GM18873 (cell line): ENCODE data around the gene PRSS37.
"Not testable (repeated sequence)": the region's sequence is repeated elsewhere in the genome, so short reads cannot be mapped to it uniquely, and the experiment has no call there.

ENCODE experiments used
- ATAC-seq: cut with Tn5 transposase; IDR thresholded peaks from one replicate; pipeline ENCODE4 v1.9.1; 2021; ENCODE audit warnings: mild to moderate bottlenecking, moderate library complexity, moderate number of reproducible peaks; ENCODE audit not compliant: unreplicated experiment, low FRiP score

PRSS37 gene, protein sequence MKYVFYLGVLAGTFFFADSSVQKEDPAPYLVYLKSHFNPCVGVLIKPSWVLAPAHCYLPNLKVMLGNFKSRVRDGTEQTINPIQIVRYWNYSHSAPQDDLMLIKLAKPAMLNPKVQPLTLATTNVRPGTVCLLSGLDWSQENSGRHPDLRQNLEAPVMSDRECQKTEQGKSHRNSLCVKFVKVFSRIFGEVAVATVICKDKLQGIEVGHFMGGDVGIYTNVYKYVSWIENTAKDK

DNA sequence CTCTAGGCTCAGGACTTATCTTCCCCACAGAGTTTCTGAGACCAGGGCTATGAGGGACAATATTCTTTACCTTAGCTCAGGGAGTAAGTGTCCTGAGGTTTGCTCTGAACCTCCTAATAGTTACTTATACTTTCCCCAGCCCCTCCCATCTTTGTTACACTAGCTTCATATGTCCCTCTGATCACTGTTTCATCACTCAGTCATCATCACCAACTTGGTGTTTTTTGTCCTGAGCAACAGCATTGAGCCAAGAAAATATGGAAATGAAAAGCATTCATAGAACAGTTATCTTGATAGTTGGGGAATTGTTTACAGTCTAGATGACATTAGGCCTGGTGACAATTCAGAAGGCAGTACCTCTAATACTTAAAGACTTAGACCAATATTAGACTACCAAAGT, at the start of gene PRSS37:
Gene PRSS37, minus strand, starts transcription at position 101 of the 400 bp plus-strand sequence. CDS start 436 bp downstream, outside the sequence.
- no peak for ATAC-seq

DNA sequence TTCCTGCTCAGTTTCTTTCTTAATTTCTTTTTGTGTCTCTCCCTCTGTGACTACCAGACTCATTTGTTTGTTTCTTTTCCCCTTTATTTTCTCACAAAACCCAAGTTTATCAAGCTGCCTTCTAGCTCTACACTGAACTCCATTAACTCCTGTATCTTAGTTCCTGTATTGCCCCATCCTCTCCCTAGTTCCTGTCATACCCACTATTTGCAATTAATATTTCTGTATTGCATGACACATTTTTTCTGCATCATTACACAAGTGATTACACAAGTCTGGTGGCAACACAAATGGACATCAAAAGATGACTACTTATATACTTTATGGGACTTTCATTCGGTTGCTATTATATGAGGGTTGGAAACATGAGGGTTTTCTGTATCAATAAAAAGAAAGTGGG, 48.0 kb upstream of the PRSS37 start:
- no peak for ATAC-seq

DNA sequence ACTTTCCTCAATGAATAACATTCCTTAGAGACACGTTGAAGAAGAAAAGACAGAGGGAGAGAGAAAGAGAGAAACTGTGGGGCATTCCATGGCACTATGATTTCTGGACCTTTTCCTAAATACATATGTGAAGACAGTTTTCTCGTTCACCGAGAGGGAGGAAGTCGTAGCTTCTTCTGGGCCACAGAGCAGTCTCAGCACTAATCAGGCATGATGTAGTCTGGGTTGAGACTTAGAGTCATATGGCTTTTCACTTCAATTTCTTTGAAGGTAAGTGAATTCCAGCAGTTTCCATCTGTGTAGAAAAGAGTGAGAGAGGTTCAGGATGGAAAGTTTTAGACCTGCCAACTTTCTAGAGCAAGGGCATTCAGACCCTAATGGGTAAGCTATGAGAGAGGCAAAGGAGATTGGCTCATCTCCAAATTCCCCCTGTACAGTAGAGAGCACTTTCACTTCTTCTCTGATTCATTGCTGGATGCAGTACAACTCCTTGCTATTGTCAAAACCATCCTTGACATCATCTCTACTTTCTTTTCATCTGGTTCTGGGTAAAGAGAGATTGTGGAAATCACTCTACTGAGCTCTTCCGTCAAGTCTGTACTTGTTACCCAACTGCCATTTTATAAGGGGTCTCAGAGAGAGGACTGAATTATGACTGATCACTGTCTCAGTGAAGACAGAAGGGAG, 43.4 kb upstream of the PRSS37 start:
- ATAC-seq = no peak

DNA sequence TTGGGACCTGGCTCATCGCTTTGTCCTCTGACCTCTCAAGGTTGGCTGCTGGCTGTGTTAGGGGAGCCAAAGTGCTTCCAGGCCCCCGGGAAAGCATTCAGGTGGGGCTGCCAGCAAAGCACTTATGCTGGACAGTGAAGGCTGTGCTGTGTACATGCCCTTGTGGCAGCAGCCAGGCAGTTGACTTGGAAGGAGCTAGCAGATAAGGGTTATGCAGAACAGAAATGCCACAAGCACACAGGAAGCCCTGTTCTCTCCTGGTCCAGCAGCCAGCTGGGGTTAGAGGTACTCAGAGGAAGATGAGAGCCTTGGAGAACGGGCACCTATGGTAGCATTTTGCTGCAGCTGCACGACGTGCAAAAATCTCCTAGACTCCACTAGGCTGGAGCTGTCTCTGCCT, 39.7 kb upstream of the PRSS37 start:
- no peak for ATAC-seq

DNA sequence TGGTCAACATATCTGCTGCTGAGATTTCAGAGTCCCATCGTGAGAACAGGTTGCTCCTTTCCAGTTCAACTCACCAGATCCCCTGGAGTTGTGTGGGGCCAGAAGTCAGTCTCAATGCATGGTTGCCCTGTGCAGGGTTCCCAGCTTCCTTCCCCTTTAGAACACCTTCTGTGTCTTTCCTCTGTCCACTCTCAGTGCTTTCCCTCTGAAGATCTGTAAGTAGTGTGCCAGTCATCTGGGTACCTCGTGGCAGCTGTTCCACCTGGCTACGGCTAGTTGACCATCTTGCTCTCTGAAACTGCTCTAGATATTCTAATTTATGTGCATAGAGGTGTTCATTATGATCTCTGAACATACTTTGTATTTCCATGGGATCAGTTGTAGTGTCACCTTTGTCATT, 36.1 kb upstream of the PRSS37 start:
- no peak for ATAC-seq

DNA sequence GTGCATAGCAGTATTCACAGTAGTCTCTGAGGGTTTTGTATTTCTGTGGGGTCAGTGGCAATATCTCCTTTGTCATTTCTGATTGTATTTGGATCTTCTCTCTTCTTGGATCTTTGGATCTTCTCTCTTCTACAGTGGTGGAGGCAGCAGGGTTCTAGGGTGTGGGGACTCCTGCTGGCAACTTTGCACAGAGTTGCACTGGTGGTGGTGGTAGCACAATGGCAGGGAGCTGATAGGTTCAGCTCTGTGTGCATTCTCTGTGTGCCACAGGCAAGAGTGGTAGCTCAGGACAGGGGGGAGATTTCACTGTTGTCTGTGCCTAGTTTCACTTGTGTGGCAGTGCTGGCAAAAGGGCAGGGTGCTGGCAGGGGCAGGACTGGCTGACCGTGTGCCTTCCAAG, 35.1 kb upstream of the PRSS37 start:
- no peak for ATAC-seq

DNA sequence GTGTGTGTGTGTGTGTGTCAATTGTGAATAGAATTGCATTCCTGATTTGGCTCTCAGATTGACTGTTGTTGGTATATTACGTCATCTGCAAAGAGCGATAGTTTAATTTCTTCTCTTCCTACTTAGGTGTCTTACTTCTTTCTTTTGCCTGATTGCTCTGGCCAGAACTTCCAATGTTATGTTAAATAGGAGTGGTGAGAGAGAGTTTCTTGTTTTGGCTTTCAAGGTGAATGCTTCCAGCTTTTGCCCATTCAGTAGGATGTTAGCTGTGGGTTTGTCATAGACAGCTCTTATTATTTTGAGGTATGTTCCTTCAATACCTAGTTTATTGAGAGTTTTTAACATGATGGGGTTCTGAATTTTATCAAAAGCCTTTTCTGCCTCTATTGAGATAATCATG, 34.2 kb upstream of the PRSS37 start:
- ATAC-seq = no peak

DNA sequence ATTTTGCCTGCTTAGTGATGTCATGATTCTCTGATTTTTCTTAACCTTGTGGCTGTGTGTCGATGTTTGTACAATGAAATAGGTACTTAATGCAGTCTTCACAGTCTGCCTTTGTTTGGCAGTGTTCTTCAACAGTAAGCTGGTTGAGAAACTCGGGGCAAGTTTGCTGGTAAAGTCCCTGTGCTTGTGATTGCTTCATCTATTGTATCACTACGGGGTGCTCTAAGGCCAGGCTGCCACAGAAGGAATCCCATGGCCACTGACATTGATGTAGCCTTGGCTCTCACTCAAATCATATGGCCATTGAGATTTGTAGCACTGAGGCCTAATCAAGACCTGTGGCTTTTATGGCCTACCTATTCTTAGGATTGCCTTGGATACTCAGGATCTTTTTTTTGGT, 33.5 kb upstream of the PRSS37 start:
- ATAC-seq = no peak

DNA sequence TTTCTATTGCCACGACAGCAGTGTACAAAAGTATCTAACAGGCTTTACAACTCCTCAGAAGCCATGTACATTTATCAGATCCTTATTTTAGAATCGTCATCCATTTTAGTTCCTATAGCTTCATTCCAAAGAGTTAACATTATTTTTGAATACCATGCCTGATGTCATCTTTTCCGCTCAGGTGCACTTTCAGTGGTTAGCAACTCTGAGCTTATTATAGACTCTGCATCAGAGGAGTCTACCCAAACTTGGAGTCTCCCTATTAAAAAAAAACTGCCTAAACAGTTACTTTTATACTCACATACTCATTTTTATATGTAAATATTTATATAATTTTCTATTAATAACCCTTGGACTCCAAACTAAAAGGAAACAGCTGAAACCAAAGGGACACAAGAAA, 31.6 kb upstream of the PRSS37 start:
- ATAC-seq = no peak

DNA sequence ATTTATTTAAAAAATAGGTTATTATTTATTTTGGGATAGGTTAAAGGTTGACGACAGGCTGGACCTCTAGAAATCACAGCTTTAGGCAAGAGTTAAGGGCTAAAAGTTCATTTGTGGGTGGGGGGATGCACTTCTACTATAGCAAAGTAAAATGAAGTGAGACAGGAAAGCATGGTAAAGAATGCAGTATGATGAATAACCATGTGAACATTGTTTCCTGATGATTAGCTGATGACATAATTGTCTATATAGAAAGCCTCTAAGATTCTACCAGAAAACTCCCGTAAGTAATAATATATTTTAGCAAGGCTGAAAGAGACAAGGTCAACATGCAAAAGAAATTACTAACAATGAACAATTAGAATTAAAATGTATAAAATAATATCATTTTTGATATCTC, 25.7 kb upstream of the PRSS37 start:
- no peak for ATAC-seq

DNA sequence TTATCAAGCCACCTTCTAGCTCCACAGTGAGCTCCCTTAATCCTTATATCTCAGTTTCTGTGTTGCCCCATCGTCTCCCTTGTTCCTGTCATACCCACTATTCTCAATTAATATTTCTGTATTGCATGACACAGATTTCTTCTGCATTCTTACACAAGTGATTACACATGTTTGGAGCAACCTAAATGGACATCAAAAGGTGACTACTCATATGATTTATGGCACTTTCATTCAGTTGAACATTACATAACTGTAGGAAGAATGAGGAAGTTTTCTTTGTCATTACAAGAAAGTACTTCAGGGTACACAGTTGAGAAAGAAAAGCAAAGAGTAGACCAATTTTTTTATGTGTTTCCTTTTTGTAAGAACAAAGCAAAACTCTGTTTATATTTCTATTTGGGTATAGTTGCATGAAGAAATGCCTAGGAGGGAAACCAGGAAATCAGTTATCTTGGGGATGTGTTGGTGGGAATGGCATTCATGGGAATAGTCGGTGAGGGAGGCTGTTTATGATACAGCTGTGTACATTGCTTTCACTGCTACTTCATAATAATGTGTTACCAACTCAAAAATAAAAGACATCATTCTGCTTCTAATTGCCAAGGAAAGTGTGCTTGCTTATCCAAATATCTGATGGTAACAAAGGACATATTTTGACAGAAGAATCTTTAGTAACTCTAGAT, 23.6 kb upstream of the PRSS37 start:
- no peak for ATAC-seq

DNA sequence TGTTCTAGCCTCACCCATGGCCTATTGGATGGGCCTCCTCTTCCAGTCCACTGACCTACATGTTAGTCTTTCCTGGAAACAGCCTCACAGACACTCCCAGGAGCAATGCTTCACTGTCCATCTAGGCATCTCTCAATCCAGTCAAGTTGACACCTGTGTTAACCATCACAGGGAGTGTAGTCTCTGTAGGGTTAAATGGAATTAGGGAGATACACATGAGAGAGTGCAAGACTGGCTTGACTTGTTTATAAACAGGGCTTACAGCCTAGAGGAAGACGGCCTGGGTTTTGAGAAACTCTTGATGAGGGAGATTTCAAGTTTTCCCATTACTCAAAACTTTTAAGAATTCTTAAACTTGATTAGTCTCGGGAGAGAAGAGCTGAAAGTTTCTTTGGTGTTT, 18.9 kb upstream of the PRSS37 start:
- ATAC-seq = no peak

DNA sequence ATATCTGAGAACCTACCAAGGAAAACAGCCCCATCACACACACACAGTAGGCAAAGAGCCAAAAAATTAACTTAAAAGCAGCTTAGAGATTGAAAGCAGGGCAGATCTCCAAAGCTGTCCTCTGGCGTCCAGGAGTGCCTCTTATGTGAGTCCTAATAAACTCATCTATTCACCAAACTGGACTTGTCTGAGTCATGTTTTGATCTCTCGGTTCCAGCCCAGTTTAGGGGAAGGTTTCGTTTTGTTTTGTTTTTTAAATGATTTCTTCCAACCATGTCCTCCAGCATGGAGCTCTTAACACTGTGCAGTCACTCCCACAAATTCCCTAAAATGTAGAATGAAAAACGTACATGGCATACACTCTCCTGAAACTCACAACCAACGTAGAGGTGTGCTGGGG, 6.7 kb upstream of the PRSS37 start:
- ATAC-seq = no peak

DNA sequence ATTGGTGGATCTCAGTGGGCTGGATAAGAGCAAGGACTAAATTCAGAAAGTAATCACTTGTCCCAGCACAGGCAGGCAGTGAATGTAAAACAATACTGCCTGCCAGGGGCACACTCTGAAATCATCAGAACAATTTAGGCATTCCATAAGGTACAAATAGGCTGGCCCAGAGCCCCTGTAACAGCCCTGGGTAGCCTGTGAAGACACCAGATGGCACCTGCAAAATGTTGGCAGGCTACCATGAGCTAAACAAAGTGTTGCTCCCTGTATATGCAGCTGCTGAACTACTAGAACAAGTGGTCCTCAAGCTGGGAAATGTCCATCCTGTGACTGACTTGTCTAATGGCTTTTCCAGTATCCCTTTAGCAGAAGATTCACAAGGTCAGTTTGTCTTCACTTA, 3.0 kb upstream of the PRSS37 start:
- no peak for ATAC-seq

DNA sequence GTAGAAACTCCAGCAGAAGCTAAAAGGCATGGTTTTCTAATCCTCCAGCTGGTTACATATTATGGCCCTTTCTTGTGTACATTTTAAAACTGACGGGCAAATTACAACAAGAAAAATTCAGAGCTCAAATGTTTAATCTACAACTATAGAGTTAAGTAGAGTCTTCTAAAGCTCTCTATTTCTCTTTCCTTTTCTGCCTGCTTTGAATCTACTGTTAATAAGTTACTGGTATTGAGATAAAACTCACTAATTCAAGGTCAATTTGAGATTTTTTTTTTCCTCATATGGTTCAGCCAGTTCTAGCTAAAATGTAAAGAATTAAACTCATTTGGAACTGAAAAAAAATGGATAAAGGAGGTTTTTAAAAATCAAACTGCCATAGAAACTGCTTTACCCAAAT, 1.6 kb upstream of the PRSS37 start:
- ATAC-seq = no peak

DNA sequence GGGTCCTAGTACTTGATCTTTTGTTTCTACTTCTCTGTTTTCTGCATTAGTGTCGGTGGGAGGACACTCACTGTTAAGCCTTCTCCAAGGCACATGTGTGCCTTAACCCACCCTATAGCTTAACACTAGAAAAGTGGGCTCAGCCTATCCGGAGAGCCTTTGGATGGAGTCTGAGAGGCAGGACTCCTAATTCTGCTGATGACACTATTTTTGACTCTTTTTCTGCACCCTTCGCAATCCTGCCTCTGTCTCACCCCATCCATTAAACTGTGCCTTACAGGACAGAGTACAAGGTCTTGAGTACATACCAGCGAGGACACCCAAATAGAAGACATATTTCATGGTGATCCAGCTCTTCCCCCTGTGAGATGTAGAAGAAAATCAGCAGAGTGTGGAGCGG, 577 bp downstream of the PRSS37 start:
- no peak for ATAC-seq

DNA sequence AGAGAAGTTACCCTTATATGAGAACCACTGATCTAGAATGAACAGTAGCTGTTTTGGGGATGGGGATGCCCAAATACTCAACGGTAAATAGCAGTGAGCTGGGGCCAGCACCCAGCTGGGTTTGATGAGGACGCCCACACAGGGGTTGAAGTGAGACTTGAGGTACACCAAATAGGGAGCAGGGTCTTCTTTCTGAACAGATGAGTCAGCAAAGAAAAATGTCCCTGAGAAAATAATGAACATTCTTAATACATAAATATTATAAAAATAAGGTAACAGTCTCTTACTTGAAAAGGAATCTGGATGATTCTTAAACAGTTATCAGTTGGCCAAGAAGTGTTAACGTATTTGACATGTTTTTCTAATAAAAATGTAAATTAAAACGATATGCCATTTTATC, 2.0 kb downstream of the PRSS37 start:
- ATAC-seq = no peak

DNA sequence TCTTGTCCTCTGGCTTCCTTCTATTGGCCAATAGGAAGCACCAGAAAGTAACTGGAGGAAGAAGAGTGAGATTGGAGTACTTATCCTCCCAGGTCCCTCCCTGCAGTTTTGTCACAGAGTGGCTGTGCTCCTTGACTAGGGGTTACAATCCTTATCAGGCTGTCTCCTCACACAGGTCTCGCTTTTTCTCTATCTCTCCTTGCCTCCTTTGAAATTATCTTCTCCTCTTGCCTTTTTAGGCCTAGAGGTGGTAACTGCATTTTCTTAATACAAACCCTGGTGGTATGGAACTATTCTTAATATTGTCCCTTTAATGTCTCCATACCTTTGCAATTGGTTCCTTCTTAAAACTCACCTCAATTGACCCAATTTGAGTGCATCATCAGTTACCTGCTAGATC, 2.7 kb downstream of the PRSS37 start:
- no peak for ATAC-seq

DNA sequence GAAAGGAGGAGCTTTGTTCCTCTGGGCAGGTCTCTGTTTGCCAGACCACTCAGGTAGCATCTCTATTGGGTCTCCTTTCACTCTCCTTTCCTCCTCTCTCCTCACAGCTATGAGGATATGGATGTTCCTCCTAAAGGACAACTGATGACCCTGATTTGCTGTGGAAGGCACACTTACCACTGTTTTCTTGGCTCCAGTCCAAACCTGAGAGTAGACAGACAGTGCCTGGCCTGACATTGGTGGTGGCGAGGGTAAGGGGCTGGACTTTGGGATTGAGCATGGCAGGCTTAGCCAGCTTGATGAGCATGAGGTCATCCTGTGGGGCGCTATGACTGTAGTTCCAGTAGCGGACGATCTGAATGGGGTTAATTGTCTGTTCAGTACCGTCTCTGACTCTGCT, 3.6 kb downstream of the PRSS37 start:
- ATAC-seq = no peak

DNA sequence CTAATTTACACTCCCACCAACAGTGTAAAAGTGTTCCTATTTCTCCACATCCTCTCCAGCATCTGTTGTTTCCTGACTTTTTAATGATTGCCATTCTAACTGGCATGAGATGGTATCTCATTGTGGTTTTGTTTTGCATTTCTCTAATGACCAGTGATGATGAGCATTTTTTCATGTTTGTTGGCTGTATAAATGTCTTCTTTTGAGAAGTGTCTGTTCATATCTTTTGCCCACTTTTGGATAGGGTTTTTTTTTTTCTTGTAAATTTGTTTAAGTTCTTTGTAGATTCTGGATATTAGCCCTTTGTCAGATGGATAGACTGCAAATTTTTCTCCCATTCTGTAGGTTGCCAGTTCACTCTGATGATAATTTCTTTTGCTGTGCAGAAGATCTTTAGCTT, 18.9 kb downstream of the PRSS37 start:
- not testable (repeated sequence) for ATAC-seq

DNA sequence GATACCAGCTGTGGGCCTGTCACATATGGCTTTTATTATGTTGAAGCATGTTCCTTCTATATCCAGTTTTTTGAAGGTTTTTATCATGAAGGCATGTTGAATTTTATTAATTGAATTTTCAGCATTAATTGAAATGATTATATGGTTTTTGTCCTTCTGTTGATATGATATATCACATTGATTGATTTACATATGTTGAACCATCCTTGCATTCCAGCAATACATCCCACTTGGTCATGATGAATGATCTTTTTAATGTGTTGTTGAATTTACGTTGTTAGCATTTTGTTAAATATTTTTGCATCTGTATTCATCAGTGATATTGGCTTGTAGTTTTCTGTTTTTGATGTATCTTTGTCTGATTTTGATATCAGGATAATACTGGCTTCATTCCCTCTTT, 21.2 kb downstream of the PRSS37 start:
- no peak for ATAC-seq

DNA sequence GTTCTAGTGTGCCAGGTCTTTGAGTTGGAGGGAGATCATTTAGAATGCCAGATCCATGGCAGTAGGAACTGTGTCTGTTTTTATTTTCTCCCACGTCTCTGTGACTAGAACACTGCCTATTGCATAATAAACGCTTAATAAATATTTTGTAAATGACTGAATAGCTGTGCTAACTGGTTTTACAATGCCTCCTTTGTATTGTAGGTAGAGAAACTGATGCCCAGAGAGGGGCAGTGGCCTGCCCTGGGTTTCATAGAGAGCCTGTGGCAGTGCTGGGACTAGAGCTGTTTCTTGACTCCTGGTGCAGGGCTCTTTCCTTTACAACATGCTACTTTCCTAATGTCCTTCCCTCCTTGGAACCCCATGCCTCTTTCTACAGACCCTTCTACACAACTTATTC, 48.8 kb downstream of the PRSS37 start:
- no peak for ATAC-seq
